Measurements from ENCODE around the gene KAZALD1. TPM values are rescaled to one million over a fixed set of nuclear protein-coding genes. Genes with fewer than 3 reads are reported as not detected.

KAZALD1 gene
- total and polyA plus RNA-seq, 5 donors from 2014 or later, result 0.62 TPM; not detected in 4

DNA sequence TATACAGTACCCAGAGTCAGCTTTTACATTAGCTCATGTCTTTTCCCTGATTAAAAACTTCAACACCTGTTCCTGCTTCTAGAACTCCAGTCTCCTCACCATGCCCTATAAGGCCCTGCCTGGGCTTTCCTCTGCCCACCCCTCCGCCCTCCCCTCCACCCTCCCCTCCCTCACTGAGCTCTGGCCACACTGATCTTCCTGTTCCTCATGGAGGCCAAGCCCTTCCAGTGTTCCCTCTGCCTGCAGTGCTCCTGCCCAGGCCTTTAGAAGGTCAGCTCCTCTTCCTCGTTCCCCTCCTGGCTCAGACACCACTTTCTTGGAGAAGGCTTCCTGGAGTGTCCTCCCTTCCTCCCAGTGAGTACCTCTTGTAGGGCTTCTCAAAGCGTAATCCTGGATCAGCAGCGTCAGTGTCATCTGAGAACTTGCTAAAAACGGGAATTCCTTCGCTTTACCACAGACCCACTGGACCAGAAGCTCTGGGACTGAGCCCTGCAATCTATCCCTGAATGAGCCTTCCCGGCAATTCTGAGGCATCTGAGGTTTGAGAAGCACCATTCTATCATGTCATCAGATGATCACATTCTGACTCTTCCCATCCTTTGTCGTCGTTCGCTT, 34.6 kb upstream of the KAZALD1 start:
- Mint-ChIP-seq H3K4me3 (peak overlapping the region in 1 of 4 donors; percentile 3), H3K9me3 (no peaks in the 10 kb centered on the region), H3K36me3 (no peaks in the 10 kb centered on the region), H3K27ac (no peak overlapping the region), H3K27me3 (peaks cover 24% of the 10 kb centered on the region), H3K4me1 (peaks cover 0 to 14% (median 5%) of the 10 kb centered on the region in 4 donors)
- H3K27ac ChIP-seq (ENCODE audit: insufficient read depth, low read length, poor library complexity, severe bottlenecking), result no peak overlapping the region
- DNase-seq (no peak), ATAC-seq (ENCODE audit: low read depth in 2 of 2) (no peak)
- peaks cover 18% of the 10 kb centered on the region for H3K4me1 ChIP-seq (ENCODE audit: control insufficient read depth, insufficient read depth, low read length, poor library complexity, severe bottlenecking)
- no peak overlapping the region for H3K4me3 ChIP-seq (ENCODE audit: low read depth, low read length)
- H3K9me3 ChIP-seq (ENCODE audit: control insufficient read depth in 2 of 2, low read length in 2 of 2), result no peaks in the 10 kb centered on the region
- no peaks in the 10 kb centered on the region for H3K27me3 ChIP-seq (ENCODE audit: control insufficient read depth, insufficient read depth, low read length)
- no peaks in the 10 kb centered on the region for H3K36me3 ChIP-seq (ENCODE audit: control insufficient read depth, insufficient read depth, low read length)

DNA sequence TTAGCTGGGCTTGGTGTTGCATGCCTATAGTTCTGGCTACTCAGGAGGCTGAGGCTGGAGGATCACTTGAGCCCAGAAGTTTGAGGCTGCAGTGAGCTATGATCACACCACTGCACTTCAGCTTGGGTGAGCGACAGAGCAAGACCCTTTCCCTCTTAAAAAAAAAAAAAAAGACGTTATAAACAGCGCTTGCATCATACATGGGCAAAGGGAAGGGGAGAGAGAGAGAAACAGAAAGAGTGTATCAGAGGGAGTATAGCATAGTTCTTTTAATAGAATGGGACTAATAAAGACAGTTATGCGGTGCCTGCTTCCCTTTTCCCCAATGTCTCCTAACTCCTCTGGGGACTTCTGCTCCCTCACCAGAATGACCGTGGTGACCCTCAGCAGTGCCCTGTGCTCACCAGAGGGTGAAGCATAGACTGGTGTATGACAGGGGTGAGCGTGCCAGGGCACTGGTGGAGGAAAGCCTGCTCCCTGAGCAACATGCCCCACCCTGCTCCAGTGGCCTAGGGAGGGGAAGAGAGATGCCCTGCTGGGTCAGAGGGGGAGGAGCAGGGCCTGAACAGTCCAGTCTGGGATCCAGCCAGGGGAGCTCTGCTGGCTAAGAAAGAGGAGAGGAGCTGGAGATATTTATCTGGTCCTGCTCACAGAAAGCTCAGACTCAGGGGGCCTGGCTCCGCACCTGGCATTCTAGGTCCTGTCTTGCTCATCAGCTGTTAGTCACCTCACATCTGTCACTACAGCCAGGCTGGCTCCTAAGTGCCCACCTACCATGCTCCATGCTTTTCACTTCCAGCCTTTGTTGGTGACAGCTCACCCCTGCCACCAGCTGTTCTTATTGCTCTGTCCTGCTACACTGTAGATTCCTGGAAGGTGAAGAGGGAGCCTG, 33.1 kb upstream of the KAZALD1 start:
- Mint-ChIP-seq H3K27me3 (peaks cover 20% of the 10 kb centered on the region), H3K4me1 (peaks cover 4 to 26% (median 18%) of the 10 kb centered on the region in 4 donors), H3K9me3 (no peaks in the 10 kb centered on the region), H3K4me3 (peak overlapping the region in 2 of 4 donors; percentile 38 to 79), H3K36me3 (peaks cover 4% of the 10 kb centered on the region), H3K27ac (no peak overlapping the region)
- DNase-seq (no peak), ATAC-seq (ENCODE audit: low read depth in 2 of 2) (no peak)
- H3K27ac ChIP-seq (ENCODE audit: insufficient read depth, low read length, poor library complexity, severe bottlenecking), result no peak overlapping the region
- no peaks in the 10 kb centered on the region for H3K9me3 ChIP-seq (ENCODE audit: control insufficient read depth in 2 of 2, low read length in 2 of 2)
- no peaks in the 10 kb centered on the region for H3K27me3 ChIP-seq (ENCODE audit: control insufficient read depth, insufficient read depth, low read length)
- no peak overlapping the region for H3K4me3 ChIP-seq (ENCODE audit: low read depth, low read length)
- H3K4me1 ChIP-seq (ENCODE audit: control insufficient read depth, insufficient read depth, low read length, poor library complexity, severe bottlenecking), result peaks cover 32% of the 10 kb centered on the region
- H3K36me3 ChIP-seq (ENCODE audit: control insufficient read depth, insufficient read depth, low read length), result no peaks in the 10 kb centered on the region

- Mint-ChIP-seq H3K4me1 (peaks cover 4 to 29% (median 21%) of the 10 kb centered on the region in 4 donors), H3K27me3 (peaks cover 20% of the 10 kb centered on the region), H3K9me3 (no peaks in the 10 kb centered on the region), H3K36me3 (peaks cover 4% of the 10 kb centered on the region), H3K27ac (peak overlapping the region in 1 of 3 donors; percentile 67), H3K4me3 (peak overlapping the region in 1 of 4 donors; percentile 38)
- H3K4me3 ChIP-seq (ENCODE audit: low read depth, low read length), result no peak overlapping the region
- no peak for DNase-seq
- peaks cover 32% of the 10 kb centered on the region for H3K4me1 ChIP-seq (ENCODE audit: control insufficient read depth, insufficient read depth, low read length, poor library complexity, severe bottlenecking)
- peaks cover 2% of the 10 kb centered on the region for H3K36me3 ChIP-seq (ENCODE audit: control insufficient read depth, insufficient read depth, low read length)
- H3K27me3 ChIP-seq (ENCODE audit: control insufficient read depth, insufficient read depth, low read length), result no peaks in the 10 kb centered on the region
- no peak overlapping the region for H3K27ac ChIP-seq (ENCODE audit: insufficient read depth, low read length, poor library complexity, severe bottlenecking)
- ATAC-seq (ENCODE audit: low read depth in 2 of 2), result no peak
- H3K9me3 ChIP-seq (ENCODE audit: control insufficient read depth in 2 of 2, low read length in 2 of 2), result no peaks in the 10 kb centered on the region
These were observed 32.1 kb upstream of the KAZALD1 start for GRCh38 chr10:101029520-101030295.

GRCh38 chr10:101030496-101031127, 31.2 kb upstream of the KAZALD1 start:
- Mint-ChIP-seq H3K4me1 (peaks cover 4 to 29% (median 21%) of the 10 kb centered on the region in 4 donors), H3K27me3 (peaks cover 20% of the 10 kb centered on the region), H3K9me3 (no peaks in the 10 kb centered on the region), H3K36me3 (peaks cover 6% of the 10 kb centered on the region), H3K27ac (peak overlapping the region; percentile 32 to 99 (median 95)), H3K4me3 (peak overlapping the region; percentile 96 to 99 (median 97))
- Histone ChIP-seq H3K27me3 (ENCODE audit: control insufficient read depth, insufficient read depth, low read length) (no peaks in the 10 kb centered on the region), H3K4me1 (ENCODE audit: control insufficient read depth, insufficient read depth, low read length, poor library complexity, severe bottlenecking) (peaks cover 32% of the 10 kb centered on the region), H3K36me3 (ENCODE audit: control insufficient read depth, insufficient read depth, low read length) (peaks cover 11% of the 10 kb centered on the region), H3K9me3 (ENCODE audit: control insufficient read depth in 2 of 2, low read length in 2 of 2) (no peaks in the 10 kb centered on the region), H3K4me3 (ENCODE audit: low read depth, low read length) (peak overlapping the region; percentile 84), H3K27ac (ENCODE audit: insufficient read depth, low read length, poor library complexity, severe bottlenecking) (peak overlapping the region; percentile 94)
- no peak for DNase-seq
- ATAC-seq (ENCODE audit: low read depth in 2 of 2), result no peak

DNA sequence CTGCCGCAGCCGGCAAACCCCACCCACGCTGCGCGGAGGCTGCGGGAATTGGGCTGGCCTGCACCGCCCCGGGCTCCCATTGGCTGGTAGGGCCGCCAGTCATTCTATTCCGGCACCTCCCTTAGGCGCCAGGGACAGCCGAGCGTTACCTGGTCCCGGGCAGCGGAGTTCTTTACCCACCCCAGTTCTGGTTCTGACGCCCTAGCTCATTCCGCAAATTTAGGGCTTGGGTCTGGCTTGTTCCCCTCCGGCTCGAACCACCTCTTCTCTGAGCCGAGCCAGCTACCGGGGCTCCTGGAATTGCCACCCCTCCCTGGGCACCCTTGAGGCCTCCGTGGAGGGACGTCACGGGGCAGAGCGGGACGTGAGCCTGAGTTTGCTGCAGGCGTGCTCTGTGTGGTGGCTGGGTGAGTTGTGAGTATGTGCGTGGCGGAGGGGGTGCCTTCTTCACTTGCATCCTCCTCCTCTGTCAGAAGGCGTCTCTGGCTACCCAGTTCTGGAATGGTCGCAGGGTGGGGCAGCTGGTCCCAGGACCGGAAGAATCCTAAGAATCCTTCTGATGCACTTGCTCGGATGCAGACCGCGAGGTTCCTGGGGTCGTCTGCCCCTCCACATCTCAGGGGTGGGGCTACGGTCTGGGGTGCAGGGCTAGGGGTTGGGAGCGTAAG, 30.5 kb upstream of the KAZALD1 start, which contains the start of the genes PDZD7 and SFXN3:
TSS of gene PDZD7 (minus strand) at position 2 of the 668 bp plus-strand sequence. CDS start 910 bp downstream, outside the sequence.
TSS of gene SFXN3 (plus strand) at position 107 of the 668 bp plus-strand sequence. CDS start 3,461 bp downstream, outside the sequence.
- Mint-ChIP-seq H3K27me3 (peaks cover 20% of the 10 kb centered on the region), H3K27ac (peak within 1 kb of the TSS; percentile 89 to 99 (median 95)), H3K4me1 (peaks cover 4 to 29% (median 21%) of the 10 kb centered on the region in 4 donors), H3K4me3 (peak within 1 kb of the TSS; percentile 96 to 99 (median 97)), H3K36me3 (peaks cover 12% of the 10 kb centered on the region), H3K9me3 (no peaks in the 10 kb centered on the region)
- H3K27ac ChIP-seq (ENCODE audit: insufficient read depth, low read length, poor library complexity, severe bottlenecking), result peak within 1 kb of the TSS; percentile 94
- ATAC-seq (ENCODE audit: low read depth in 2 of 2), result peak; percentile 90 to 92
- H3K4me1 ChIP-seq (ENCODE audit: control insufficient read depth, insufficient read depth, low read length, poor library complexity, severe bottlenecking), result peaks cover 32% of the 10 kb centered on the region
- no peaks in the 10 kb centered on the region for H3K9me3 ChIP-seq (ENCODE audit: control insufficient read depth in 2 of 2, low read length in 2 of 2)
- peak within 1 kb of the TSS; percentile 84 for H3K4me3 ChIP-seq (ENCODE audit: low read depth, low read length)
- peak; percentile 93 to 97 (median 97) for DNase-seq
- peaks cover 17% of the 10 kb centered on the region for H3K36me3 ChIP-seq (ENCODE audit: control insufficient read depth, insufficient read depth, low read length)
- H3K27me3 ChIP-seq (ENCODE audit: control insufficient read depth, insufficient read depth, low read length), result no peaks in the 10 kb centered on the region

DNA sequence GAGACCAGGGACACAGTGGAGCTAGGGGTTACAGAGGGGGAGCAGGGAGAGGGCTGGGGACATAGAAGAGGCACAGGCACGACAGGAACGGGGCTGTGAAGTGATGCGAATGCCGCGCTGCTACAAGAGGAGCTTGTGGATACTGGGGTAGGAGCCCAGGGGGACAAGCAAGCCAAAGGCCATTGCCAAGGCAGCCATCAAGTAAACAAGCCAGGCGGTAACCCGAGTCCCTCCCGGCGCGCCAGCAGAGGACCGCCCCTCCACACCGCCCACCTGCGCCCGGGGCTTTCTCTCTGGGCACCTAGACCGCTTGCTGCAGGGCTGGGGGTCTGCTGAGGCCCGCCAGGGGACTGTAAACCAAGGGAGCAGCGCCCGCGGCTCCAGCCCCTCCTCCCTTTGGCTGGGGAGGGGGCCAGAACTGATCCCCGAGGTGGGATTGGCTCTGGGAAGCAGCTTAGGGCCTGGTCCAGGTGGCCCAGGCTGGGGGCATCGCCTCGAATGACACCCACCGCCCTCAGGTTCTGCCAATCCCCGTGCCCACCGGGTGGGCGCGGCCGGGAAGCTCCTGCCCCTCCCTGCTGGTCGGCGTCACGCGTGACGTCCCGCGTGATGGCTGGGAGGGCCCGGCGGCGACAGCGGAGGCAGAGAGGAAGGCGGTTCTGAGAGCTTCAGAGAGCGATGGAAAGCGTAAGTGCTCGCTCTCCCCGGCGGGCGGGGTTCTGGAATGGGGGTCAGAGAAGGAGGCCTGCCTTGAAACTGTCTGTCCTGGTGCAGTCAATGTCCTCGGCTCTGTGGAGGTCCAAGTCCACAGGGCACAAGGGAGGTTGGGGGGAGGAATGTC, 29.8 kb upstream of the KAZALD1 start:
- Mint-ChIP-seq H3K27ac (peak overlapping the region; percentile 89 to 99 (median 95)), H3K36me3 (peaks cover 15% of the 10 kb centered on the region), H3K27me3 (peaks cover 20% of the 10 kb centered on the region), H3K4me3 (peak overlapping the region; percentile 96 to 99 (median 97)), H3K9me3 (no peaks in the 10 kb centered on the region), H3K4me1 (peaks cover 4 to 29% (median 21%) of the 10 kb centered on the region in 4 donors)
- Histone ChIP-seq H3K4me3 (ENCODE audit: low read depth, low read length) (peak overlapping the region; percentile 84), H3K9me3 (ENCODE audit: control insufficient read depth in 2 of 2, low read length in 2 of 2) (no peaks in the 10 kb centered on the region), H3K36me3 (ENCODE audit: control insufficient read depth, insufficient read depth, low read length) (peaks cover 25% of the 10 kb centered on the region), H3K4me1 (ENCODE audit: control insufficient read depth, insufficient read depth, low read length, poor library complexity, severe bottlenecking) (peaks cover 32% of the 10 kb centered on the region), H3K27me3 (ENCODE audit: control insufficient read depth, insufficient read depth, low read length) (no peaks in the 10 kb centered on the region), H3K27ac (ENCODE audit: insufficient read depth, low read length, poor library complexity, severe bottlenecking) (peak overlapping the region; percentile 94)
- DNase-seq (peak; percentile 78 to 89 (median 82)), ATAC-seq (ENCODE audit: low read depth in 2 of 2) (peak; percentile 50 to 52)
